ENCODE measurements around the gene SLC25A19.
"Not testable (repeated sequence)": the region's sequence is repeated elsewhere in the genome, so short reads cannot be mapped to it uniquely, and the experiment has no call there.

The SLC25A19 gene

DNA sequence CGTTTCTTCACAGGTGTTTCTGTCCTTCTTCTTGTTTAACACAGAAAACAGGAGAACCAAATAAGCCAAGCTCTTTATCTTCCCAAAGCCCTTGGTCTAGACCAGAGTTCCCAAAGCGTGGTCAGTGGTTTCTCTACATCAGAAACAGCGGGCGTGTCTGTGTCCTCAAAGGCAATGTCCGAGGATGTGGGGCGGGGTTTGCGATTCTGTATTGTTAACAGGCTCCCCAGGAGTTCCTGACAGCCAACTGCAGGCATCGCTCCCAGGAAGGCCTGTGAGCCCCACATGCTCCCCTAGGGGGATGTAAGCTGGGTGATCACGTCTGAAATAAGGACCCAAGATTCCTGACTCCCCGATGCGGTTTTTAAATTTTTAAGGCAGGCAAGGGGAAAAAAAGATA is 28.4 kb upstream of the SLC25A19 start:
- Mint-ChIP-seq H3K9me3 (no peaks in the 10 kb centered on the region), H3K36me3 (peaks cover 22% of the 10 kb centered on the region), H3K4me3 (no peak overlapping the region), H3K27ac (peak overlapping the region; percentile 58), H3K27me3 (no peaks in the 10 kb centered on the region), H3K4me1 (peaks cover 10% of the 10 kb centered on the region)
- DNase-seq = no peak
- CTCF ChIA-PET = no interaction called here

DNA sequence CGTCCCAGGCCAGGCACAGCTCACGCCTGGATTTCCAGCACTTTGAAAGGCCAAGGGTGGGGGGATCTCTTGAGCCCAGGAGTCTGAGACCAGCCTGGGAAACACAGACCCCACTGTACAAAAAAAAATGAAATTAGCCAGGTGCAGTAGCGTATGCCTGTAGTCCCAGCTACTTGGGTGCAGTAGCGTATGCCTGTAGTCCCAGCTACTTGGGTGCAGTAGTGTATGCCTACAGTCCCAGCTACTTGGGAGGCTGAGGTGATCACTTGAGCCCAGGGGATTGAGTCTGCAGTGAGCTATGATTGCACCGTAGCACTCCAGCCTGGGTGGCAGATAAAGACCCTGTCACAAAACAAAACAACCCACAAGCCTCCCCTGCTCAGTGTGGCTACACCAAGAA is 27.0 kb upstream of the SLC25A19 start:
- Mint-ChIP-seq H3K4me1 (peaks cover 17% of the 10 kb centered on the region), H3K4me3 (no peak overlapping the region), H3K27ac (no peak overlapping the region), H3K36me3 (peaks cover 17% of the 10 kb centered on the region), H3K9me3 (no peaks in the 10 kb centered on the region), H3K27me3 (no peaks in the 10 kb centered on the region)
- no peak for DNase-seq
- CTCF ChIA-PET = interaction anchor here (0.6 to 2.3 kb wide), 6 partner anchors 9 to 89 kb away, joined by 3 to 9 read pairs (median 4); partner anchors contain the start of gene GRB2

GRCh38 chr17:75315541-75316243 is 26.5 kb upstream of the SLC25A19 start:
- Mint-ChIP-seq H3K27ac (no peak overlapping the region), H3K27me3 (no peaks in the 10 kb centered on the region), H3K9me3 (no peaks in the 10 kb centered on the region), H3K36me3 (peaks cover 13% of the 10 kb centered on the region), H3K4me1 (peaks cover 17% of the 10 kb centered on the region), H3K4me3 (no peak overlapping the region)
- no peak for DNase-seq
- CTCF ChIA-PET = interaction anchor here (1.2 to 2.3 kb wide), 5 partner anchors 9 to 90 kb away, joined by 3 to 9 read pairs (median 3); partner anchors contain the start of gene GRB2

DNA sequence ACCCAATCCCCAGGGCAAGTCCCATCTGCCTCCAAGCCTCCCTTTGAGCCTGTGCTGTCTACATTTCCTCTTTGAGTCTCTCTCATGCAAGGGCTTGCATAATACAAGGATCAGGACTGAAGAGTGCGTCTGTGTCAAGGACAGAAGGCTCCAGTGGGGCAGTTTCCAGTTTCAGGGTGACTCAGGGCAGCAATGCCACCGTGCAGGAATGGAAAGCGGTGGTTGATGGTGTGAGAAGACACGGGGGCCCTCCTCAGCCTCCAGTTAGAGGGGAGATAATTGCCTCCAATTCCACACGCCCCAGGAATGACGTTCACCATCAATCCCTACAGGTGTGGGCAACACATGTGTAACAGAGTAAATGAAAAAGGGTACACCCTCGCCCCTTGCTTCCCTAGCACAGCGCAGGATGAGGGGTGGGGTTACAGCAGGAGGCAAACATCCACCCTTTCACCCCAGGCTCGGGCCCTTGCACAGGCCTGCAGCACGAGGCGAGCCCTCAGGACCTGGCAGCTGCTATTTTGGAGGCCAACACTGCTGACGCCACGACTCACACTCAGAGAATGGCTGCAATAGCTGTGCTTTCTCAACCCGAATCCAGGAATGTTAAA is 24.8 kb upstream of the SLC25A19 start:
- Mint-ChIP-seq H3K4me3 (no peak overlapping the region), H3K9me3 (no peaks in the 10 kb centered on the region), H3K27me3 (no peaks in the 10 kb centered on the region), H3K4me1 (peaks cover 17% of the 10 kb centered on the region), H3K27ac (peak overlapping the region; percentile 0), H3K36me3 (peaks cover 4% of the 10 kb centered on the region)
- CTCF ChIA-PET = interaction anchor here (0.6 kb wide), 1 partner anchor 92 kb away, joined by 3 read pairs; no protein-coding TSS in a partner anchor
- DNase-seq = no peak

- CTCF ChIA-PET = interaction anchor here (1.2 kb wide), 1 partner anchor 13 kb away, joined by 3 read pairs; no protein-coding TSS in a partner anchor
- no peaks in the 10 kb centered on the region for H3K36me3 Mint-ChIP-seq
- H3K27me3 Mint-ChIP-seq = no peaks in the 10 kb centered on the region
- no peak overlapping the region for H3K4me3 Mint-ChIP-seq
- H3K4me1 Mint-ChIP-seq = peaks cover 10% of the 10 kb centered on the region
- DNase-seq = no peak
- no peak overlapping the region for H3K27ac Mint-ChIP-seq
- H3K9me3 Mint-ChIP-seq = no peaks in the 10 kb centered on the region
Measured at GRCh38 chr17:75308732-75309629, 19.7 kb upstream of the SLC25A19 start.

DNA sequence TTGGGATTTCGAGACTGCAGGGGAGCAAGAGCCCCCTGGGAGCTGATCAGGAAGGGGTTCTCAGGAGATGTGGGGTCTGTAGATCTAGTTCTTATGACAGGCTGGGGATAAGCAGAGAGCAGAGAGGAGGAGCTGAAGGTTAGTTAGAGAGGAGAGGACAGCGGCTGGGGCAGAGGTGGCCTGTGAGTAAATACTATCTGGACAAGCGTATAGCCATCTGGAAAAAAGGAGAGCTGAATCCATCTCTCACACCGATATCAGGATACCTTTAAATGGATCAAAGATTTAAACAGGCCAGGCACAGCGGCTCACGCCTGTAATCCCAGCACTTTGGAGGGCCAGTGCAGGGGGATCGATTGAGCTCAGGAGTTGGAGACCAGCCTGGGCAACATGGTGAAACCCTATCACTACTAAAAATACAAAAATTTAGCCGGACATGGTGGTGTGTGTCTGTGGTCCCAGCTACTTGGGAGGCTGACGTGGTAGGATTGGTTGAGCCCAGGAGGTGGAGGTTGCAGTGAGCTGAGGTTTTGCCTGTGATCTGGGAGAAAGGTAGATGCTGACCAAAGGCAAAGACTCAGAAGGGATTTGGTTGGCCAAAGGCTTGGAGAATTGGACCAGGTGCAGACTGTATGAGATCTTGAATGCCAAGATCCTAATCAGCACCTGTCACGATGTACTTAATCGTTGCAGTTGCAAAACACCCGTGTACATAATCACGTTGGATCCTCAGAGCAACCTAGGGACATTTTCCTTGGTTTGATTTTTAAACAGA is 18.9 kb upstream of the SLC25A19 start:
- H3K4me1 Mint-ChIP-seq = peaks cover 7% of the 10 kb centered on the region
- H3K9me3 Mint-ChIP-seq = no peaks in the 10 kb centered on the region
- no peaks in the 10 kb centered on the region for H3K27me3 Mint-ChIP-seq
- no peak overlapping the region for H3K27ac Mint-ChIP-seq
- no peak overlapping the region for H3K4me3 Mint-ChIP-seq
- no peak for DNase-seq
- H3K36me3 Mint-ChIP-seq = no peaks in the 10 kb centered on the region
- CTCF ChIA-PET = no interaction called here

GRCh38 chr17:75301502-75302206 is 12.4 kb upstream of the SLC25A19 start:
- Mint-ChIP-seq H3K27ac (no peak overlapping the region), H3K4me1 (peaks cover 8% of the 10 kb centered on the region), H3K9me3 (no peaks in the 10 kb centered on the region), H3K36me3 (peaks cover 1% of the 10 kb centered on the region), H3K4me3 (no peak overlapping the region), H3K27me3 (no peaks in the 10 kb centered on the region)
- DNase-seq = no peak
- CTCF ChIA-PET = no interaction called here

GRCh38 chr17:75301049-75301448 is 11.8 kb upstream of the SLC25A19 start:
- no peak overlapping the region for H3K27ac Mint-ChIP-seq
- peaks cover 1% of the 10 kb centered on the region for H3K36me3 Mint-ChIP-seq
- peaks cover 10% of the 10 kb centered on the region for H3K4me1 Mint-ChIP-seq
- CTCF ChIA-PET = no interaction called here
- H3K27me3 Mint-ChIP-seq = no peaks in the 10 kb centered on the region
- H3K9me3 Mint-ChIP-seq = no peaks in the 10 kb centered on the region
- DNase-seq = no peak
- no peak overlapping the region for H3K4me3 Mint-ChIP-seq

- no peaks in the 10 kb centered on the region for H3K9me3 Mint-ChIP-seq
- H3K27ac Mint-ChIP-seq = no peak overlapping the region
- H3K36me3 Mint-ChIP-seq = peaks cover 1% of the 10 kb centered on the region
- CTCF ChIA-PET = no interaction called here
- no peak overlapping the region for H3K4me3 Mint-ChIP-seq
- peaks cover 17% of the 10 kb centered on the region for H3K4me1 Mint-ChIP-seq
- no peak for DNase-seq
- H3K27me3 Mint-ChIP-seq = no peaks in the 10 kb centered on the region
Measured at GRCh38 chr17:75300280-75300679, 11.0 kb upstream of the SLC25A19 start.

DNA sequence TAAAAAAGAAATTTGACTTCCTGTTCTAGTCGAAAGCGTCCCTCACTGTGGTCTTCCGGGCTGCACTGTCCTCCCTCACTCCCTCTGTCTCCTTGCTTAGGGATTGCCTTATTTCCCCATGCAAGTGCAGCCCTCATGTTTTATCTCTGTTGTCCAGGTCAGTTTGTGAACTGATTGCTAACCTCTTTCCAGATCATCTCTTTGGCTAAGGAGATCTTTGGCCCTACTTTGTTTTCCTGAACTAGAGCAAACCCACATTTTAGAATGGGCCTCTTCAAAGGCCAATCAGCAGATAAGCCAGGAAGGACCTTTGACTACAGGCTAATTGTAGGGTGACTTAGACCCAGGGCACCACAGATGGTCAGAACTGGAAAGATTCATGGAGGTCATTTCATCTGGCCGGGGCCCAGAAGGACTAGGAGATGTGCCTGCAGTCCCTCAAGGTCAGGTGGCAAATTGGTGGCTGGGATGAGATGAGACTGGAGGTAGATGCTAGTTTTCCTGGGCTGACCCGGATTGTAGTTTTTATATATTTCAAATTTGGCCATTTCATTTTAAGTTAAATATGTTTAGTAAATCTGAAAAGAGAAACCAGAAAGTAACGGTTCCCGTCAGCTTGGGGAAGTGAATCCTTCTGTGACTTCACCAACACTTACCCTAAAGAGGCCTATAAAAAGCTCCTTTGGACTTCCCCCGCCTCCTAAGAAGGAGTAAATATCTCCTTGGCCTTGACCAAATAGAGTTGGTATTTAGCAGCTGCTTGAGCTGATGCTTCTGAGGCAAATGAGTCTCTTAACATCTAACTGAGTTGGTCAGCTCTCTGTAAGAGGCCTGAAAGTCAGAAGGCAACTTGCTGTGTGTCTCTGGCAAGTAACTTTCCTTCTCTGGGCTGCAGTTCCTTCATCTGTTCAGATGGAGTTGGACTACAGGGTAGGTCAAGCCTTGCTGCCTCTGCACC is 6.2 kb upstream of the SLC25A19 start:
- H3K36me3 Mint-ChIP-seq = peaks cover 1% of the 10 kb centered on the region
- H3K27me3 Mint-ChIP-seq = no peaks in the 10 kb centered on the region
- CTCF ChIA-PET = interaction anchor here (0.6 to 1.7 kb wide), 5 partner anchors 14 to 108 kb away, joined by 3 to 4 read pairs (median 3); partner anchors contain the start of gene MIF4GD
- no peak for DNase-seq
- H3K9me3 Mint-ChIP-seq = no peaks in the 10 kb centered on the region
- peaks cover 22% of the 10 kb centered on the region for H3K4me1 Mint-ChIP-seq
- H3K27ac Mint-ChIP-seq = peak overlapping the region; percentile 85
- H3K4me3 Mint-ChIP-seq = no peak overlapping the region

DNA sequence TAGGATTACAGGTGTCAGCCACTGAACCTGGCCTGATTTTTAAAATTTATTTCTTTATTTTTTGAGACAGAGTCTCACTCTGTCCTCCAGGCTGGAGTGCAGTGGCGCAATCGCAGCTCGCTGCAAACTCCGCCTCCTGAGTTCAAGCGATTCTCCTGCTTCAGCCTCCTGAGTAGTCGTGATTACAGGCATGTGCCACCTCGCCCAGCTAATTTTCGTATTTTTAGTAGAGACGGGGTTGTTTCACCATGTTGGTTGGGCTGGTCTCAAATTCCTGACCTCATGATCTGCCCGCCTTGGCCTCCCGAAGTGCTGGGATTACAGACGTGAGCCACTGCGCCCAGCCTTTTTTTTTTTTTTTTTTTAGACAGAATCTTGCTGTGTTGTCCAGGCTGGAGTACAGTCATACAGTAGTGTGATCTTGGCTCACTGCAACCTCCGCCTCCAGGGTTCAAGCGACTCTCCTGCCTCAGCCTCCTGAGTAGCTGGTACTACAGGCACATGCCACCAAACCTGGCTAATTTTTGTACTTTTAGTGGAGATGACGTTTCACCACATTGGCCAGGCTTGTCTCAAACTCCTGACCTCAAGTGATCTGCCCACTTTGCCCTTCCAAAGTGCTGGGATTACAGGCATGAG is 3.7 kb upstream of the SLC25A19 start:
- H3K27ac Mint-ChIP-seq, H3K9me3 Mint-ChIP-seq: not testable (repeated sequence)
- peaks cover 37% of the 10 kb centered on the region for H3K4me1 Mint-ChIP-seq

DNA sequence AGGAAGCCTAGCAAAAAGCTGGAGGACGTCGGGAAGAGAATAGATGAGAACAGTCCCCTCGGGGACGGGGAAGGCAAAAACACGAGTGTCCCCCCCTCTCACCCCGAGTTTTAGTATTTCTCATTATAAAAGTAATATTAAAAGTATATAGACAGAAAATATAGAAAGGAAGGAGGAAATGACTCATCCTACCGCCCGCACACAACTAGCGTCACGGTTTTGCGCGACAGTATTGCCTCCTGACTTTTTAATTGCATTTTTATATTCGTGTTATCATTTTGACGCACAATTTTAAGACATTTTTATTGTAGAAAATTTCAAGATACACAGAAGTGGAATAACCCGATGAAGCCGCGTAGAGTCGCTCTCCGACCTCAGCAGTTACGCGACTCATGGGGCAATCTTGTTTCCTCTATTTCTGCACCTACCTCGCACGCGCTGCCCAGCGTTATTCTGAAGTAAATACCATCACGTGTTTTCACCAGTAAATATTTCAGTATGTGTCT is 652 bp upstream of the SLC25A19 start:
- H3K27ac Mint-ChIP-seq = peak overlapping the region; percentile 100
- H3K4me1 Mint-ChIP-seq = peaks cover 25% of the 10 kb centered on the region
- peaks cover 19% of the 10 kb centered on the region for H3K36me3 Mint-ChIP-seq
- CTCF ChIA-PET = interaction anchor here (0.7 to 2.6 kb wide), 13 partner anchors 8 to 122 kb away, joined by 3 to 22 read pairs (median 6); partner anchors contain the start of genes GRB2 and MIF4GD
- no peaks in the 10 kb centered on the region for H3K9me3 Mint-ChIP-seq
- H3K4me3 Mint-ChIP-seq = peak overlapping the region; percentile 99
- peaks cover 5% of the 10 kb centered on the region for H3K27me3 Mint-ChIP-seq
- DNase-seq = peak; percentile 73

More for the DNA sequence above, 3.7 kb upstream of the SLC25A19 start:
- CTCF ChIA-PET = interaction anchor here (1.2 to 1.6 kb wide), 2 partner anchors 30 to 120 kb away, joined by 3 to 6 read pairs; no protein-coding TSS in a partner anchor
- not testable (repeated sequence) for H3K27me3 Mint-ChIP-seq, H3K36me3 Mint-ChIP-seq, H3K4me3 Mint-ChIP-seq, DNase-seq
